Measurements from ENCODE around the gene TSPAN14.
"Not testable (repeated sequence)": the region's sequence is repeated elsewhere in the genome, so short reads cannot be mapped to it uniquely, and the experiment has no call there.

The TSPAN14 gene, protein sequence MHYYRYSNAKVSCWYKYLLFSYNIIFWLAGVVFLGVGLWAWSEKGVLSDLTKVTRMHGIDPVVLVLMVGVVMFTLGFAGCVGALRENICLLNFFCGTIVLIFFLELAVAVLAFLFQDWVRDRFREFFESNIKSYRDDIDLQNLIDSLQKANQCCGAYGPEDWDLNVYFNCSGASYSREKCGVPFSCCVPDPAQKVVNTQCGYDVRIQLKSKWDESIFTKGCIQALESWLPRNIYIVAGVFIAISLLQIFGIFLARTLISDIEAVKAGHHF
- 71.7 to 305 (median 264) reads per million in 3 experiments for total RNA-seq

DNA sequence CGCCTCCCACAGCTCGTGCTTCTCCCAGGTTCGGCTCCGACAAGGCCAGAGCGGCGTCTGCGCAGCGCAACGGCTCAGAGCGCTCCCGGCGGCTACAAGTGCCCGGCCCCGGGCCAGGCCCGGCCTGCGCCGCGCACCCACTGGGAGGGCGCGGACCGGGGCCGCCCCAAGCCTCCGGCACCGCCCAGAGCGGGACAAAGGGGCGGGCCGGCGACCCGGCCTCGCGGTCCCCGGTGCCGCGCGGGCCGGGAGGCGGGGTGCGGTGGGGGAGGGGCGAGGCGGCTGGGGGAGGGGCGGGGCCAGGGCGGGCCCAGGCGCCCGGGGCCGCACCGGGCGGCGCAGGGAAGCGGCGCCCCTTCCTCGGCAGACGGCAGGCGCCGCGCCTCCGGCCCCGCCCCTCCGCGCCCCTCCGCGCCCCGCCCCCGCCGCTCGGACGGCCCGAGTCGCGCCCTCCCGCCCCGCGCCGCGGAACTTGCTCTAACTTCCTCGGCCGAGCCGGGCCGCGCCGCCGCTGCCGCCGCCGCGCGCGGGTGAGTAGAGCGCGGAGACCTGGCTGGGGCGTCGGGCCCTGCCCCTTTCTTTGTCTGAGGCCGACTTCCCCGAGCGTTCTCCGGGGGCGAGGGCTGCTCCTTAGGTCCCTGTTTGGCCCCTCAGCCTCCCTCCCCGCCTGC lies at the start of gene TSPAN14:
TSS of gene TSPAN14 (plus strand) at position 469 of the 671 bp plus-strand sequence. CDS start 34,924 bp downstream, outside the sequence.
- peak; percentile 66 for DNase-seq

DNA sequence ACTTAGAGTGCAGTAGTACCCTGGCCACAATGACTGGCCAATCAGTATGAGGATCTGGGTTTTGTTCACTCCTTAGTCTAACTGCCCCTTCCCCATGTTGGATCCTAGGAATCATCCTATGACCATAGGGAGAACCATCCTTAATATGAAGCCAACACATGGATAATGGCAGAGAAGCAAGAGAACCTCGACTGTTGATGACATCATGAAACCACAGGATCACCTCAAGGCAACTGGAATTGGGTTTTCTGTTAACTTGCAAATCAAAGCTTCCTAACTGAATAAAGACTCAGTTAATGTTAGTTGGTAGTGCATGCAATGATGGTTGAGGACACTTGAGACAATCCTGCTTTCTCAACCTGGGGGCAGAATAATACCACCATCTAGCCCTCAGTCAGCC lies 49.1 kb upstream of the TSPAN14 start:
- DNase-seq, result no peak

GRCh38 chr10:80405626-80406025 lies 48.5 kb upstream of the TSPAN14 start:
- no peak for DNase-seq

DNA sequence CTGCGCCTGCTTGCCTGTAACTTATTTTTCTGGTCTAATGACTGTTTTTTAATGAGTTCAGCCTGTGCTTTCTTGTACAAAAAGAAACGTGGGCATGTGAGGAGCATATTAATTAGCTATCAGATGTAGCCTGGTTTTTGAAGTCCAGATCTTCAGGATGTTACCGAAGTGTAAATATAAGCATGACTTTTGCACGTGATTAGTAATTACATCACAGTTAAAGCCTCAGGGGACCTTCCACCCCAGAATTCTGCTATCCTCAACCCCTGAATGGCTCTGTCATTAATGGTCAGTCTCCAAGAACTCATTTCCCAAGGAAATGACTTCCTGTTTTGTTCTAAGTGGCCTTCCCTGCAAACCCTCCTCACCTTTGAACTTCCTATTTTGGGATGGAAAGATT lies 47.9 kb upstream of the TSPAN14 start:
- DNase-seq, result no peak

DNA sequence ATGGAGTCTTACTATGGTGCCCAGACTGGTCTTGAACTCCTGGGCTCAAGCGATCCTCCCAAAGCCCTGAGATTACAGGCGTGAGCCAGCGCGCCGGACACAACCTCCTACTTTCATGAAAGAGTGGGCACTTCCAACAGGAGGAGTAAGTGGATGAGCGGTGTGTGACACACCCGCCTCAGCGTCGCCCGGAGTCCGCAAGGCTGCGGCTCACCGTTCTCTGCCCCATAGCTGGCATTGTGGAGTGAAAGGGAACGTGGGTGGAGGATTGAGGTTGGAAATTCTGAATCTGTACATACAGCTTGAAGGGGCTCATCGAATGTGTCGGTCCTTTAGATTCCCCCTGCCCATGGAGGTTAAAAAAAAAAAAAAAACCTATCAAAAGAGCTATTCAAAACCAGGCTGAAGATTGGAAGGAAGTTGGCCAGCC lies 46.3 kb upstream of the TSPAN14 start:
- DNase-seq, result no peak

DNA sequence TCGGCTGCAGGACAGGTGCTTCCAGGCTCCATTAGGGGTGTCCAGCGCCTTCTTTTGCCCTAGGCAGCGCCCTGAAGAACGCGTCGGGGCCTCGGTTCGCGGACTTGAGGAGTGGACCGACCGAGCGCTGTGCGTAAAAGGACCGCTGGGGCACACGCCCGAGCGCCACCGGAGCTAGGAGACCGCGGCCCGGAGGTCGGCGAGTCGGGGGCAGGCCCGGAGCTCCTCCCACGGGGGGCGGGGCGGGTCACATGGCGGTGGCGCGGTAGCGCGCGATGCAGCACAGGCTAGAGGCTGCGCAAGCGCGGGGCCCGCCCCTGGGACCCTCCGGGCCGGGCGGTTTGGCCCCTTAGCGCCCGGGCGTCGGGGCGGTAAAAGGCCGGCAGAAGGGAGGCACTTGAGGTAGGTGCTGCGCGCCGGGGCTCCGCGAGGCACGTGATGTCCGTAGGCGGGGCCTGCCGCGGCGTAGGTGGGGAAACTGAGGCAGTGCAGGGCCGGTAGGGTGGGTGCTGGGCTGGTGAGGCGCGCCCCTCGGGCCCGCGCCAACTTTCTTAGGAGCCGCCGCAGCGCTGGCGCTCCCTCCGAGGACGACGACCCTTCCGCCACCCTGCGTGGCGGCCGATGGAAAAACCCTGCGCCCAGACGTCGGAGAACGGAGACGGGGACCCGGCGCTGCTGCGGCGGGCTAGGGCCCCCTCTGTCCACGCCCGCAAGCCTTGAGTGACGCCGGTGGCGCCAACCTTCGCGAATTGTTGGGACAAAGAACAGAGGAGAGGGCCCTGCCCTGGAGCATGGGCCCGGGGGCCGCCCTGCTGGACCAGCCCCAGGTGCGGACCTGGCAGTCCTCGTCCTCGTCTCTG lies 45.6 kb upstream of the TSPAN14 start, which contains the start of gene PRXL2A:
TSS of gene PRXL2A (plus strand) at position 310 of the 860 bp plus-strand sequence. CDS start 11,917 bp downstream, outside the sequence.
- peak; percentile 66 for DNase-seq

GRCh38 chr10:80409121-80409520 lies 45.0 kb upstream of the TSPAN14 start:
- no peak for DNase-seq

- no peak for DNase-seq
Measured at GRCh38 chr10:80410122-80410521, 44.0 kb upstream of the TSPAN14 start.

GRCh38 chr10:80410578-80411145 lies 43.4 kb upstream of the TSPAN14 start:
- DNase-seq, result no peak

DNA sequence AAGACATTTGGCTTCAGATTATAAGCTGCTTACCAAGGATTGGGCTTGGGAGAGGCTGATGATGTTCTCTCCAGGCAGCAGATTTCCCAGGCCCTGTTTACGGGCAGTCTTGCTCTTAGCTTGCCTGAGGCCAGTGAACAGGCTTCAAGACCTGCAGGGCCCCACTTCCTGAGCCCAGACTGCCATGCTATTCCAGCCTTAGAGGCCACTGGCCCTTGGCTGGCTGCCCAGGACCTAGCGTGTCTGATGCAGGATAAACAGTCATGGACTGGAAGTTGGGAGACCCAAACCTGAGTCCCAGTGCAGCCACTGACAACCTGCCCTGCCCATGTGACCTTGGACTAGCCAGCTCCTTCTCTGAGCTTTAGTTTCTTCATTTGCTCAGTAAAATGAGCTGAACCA lies 42.8 kb upstream of the TSPAN14 start:
- DNase-seq, result no peak

GRCh38 chr10:80411681-80412220 lies 42.4 kb upstream of the TSPAN14 start:
- DNase-seq, result no peak

DNA sequence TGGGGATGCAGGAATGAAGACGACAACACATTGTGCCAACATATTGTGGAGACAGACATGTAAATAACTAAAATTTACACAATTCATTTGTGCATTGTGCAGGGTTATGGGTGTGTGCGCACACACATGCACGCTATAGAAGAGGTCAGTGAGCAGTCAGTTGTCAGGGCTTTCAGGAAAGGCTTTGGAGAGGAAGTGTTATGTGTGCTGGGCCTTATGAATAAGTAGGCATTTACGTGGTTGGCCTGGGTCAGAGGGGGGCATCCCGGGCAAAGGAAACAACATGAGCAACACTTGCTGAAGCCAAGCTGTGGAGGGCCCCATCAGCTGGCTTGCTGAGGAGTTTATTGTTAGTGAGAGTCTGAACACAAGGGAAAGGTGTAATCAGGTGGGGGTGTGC lies 41.6 kb upstream of the TSPAN14 start:
- no peak for DNase-seq

DNA sequence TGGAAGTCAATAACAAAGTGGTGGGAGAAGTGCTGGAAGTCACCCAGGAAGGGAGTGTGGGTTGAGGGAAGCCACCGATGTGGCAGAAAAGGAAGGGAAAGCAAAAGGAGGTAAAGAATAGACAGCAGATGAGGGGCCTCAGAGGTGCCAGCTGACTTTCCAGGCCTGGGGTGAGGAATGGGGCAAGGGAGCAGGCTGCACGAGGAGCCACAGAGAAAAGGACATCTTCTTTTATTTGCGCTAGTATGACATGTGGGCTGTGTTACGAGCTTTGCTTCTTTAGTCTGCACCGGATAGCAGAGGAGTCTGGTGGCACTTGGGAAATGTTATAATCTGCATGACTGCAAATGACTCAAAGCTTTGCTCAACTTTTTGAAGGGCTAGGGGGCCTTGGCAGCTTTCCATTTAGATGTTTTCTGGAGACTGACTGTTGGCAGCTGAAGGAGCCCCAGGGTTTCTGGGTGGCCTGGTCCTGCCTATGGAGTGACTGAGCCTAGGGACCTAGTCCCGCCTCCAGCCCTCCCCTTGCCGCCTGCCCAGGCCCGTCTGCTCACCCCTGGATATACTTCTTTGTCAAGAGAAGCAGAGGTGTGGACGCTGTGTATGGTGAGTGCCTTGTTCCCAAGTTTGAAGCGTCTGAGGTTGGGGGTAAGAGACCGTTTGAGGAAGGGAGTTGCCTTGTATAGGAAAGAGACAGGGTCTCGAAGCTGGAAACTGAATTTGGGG lies 40.7 kb upstream of the TSPAN14 start:
- no peak for DNase-seq

GRCh38 chr10:80414142-80414895 lies 39.8 kb upstream of the TSPAN14 start:
- no peak for DNase-seq

- DNase-seq, result no peak
Measured at GRCh38 chr10:80415734-80416478, 38.2 kb upstream of the TSPAN14 start.

- no peak for DNase-seq
Measured at GRCh38 chr10:80416479-80417098, 37.5 kb upstream of the TSPAN14 start.

GRCh38 chr10:80417256-80417655 lies 36.9 kb upstream of the TSPAN14 start:
- not testable (repeated sequence) for DNase-seq

- DNase-seq, result no peak
Measured at GRCh38 chr10:80421050-80421706, 32.9 kb upstream of the TSPAN14 start.

All from central memory CD4-positive, alpha-beta T cell (primary cell).